ENCODE results near the gene MYOCD.

GRCh38 chr17:12627781-12628451 is 37.8 kb upstream of the MYOCD start:
- no peak for TF ChIP-seq EZH2 (IDR thresholded peaks at IDR 0.05; ENCODE audit: insufficient read depth, poor library complexity, severe bottlenecking)
- TF ChIP-seq EZH2phosphoT487 (IDR thresholded peaks at IDR 0.05; ENCODE audit: insufficient read depth, low read depth): no peak
